GM12873 (cell line): ENCODE data around the gene DDX56.

Experiments
- CTCF ChIP-seq: IDR thresholded peaks from 2 replicates; pipeline ENCODE4 v1.5.1; 2012; ENCODE audit warnings: low read depth, mild to moderate bottlenecking, moderate library complexity, low read length, control low read depth; ENCODE audit not compliant: insufficient read depth; ENCODE audit errors: missing control alignments

DDX56 gene

GRCh38 chr7:44573464-44574286 is at the start of gene DDX56:
Gene DDX56, minus strand, starts transcription at chr7:44573908. Its CDS starts 13 bp downstream, at chr7:44573895.
- TF ChIP-seq CTCF, result no peak

GRCh38 chr7:44622342-44623151 is 48.8 kb upstream of the DDX56 start:
- TF ChIP-seq CTCF, result no peak

GRCh38 chr7:44621750-44622103 is 48.0 kb upstream of the DDX56 start:
- no peak for TF ChIP-seq CTCF

- TF ChIP-seq CTCF, result no peak
Measured at GRCh38 chr7:44621034-44621749, 47.5 kb upstream of the DDX56 start.

GRCh38 chr7:44618753-44619152 is 45.0 kb upstream of the DDX56 start:
- no peak for TF ChIP-seq CTCF

GRCh38 chr7:44618045-44618444 is 44.3 kb upstream of the DDX56 start:
- TF ChIP-seq CTCF, result no peak
